Endodermal cell (in vitro differentiated cells): ENCODE data around the gene ZDHHC16. TPM values are rescaled to one million over a fixed set of nuclear protein-coding genes. Genes with fewer than 3 reads are reported as not detected.
"Not testable (repeated sequence)": the region's sequence is repeated elsewhere in the genome, so short reads cannot be mapped to it uniquely, and the experiment has no call there.

ENCODE experiments used
- DNase-seq: peaks from one replicate; pipeline ENCODE4 v3.0.0-alpha.2; 2017
- H3K27ac ChIP-seq: 2 replicates; pipeline ENCODE4 v1.5.1; 2013; ENCODE audit warnings: mild to moderate bottlenecking, low read depth, low read length, moderate library complexity
- H3K27me3 ChIP-seq: 2 replicates; pipeline ENCODE4 v1.6.1; 2013; ENCODE audit warnings: mild to moderate bottlenecking, low read length, moderate library complexity; ENCODE audit not compliant: insufficient read depth, control insufficient read depth, poor library complexity, severe bottlenecking
- H3K36me3 ChIP-seq: 2 replicates; pipeline ENCODE4 v1.7.0; 2013; ENCODE audit warnings: mild to moderate bottlenecking, low read length, moderate library complexity; ENCODE audit not compliant: control insufficient read depth, insufficient read depth
- H3K4me1 ChIP-seq: one replicate; pipeline ENCODE4 v1.7.0; 2013; ENCODE audit warnings: low read length; ENCODE audit not compliant: control insufficient read depth, insufficient read depth
- H3K4me3 ChIP-seq: 2 replicates; pipeline ENCODE4 v1.5.1; 2013; ENCODE audit warnings: mild to moderate bottlenecking, low read length, moderate library complexity
- H3K9ac ChIP-seq: 2 replicates; pipeline ENCODE4 v1.6.1; 2013; ENCODE audit warnings: mild to moderate bottlenecking, low read length, moderate library complexity; ENCODE audit not compliant: poor library complexity, severe bottlenecking; ENCODE audit errors: extremely low read depth
- H3K9me3 ChIP-seq: 2 replicates; pipeline ENCODE4 v1.6.1; 2013; ENCODE audit warnings: mild to moderate bottlenecking, low read length, moderate library complexity; ENCODE audit not compliant: control insufficient read depth
- H3K27ac Mint-ChIP-seq: 2 replicates; pipeline ENCODE4 v1.8.0; 2020; ENCODE audit warnings: mixed read lengths
- H3K27me3 Mint-ChIP-seq: 2 replicates; pipeline ENCODE4 v1.8.0; 2021; ENCODE audit warnings: mild to moderate bottlenecking, mixed read lengths; ENCODE audit not compliant: insufficient read depth
- H3K36me3 Mint-ChIP-seq: 2 replicates; pipeline ENCODE4 v1.8.0; 2020; ENCODE audit warnings: low read depth, mixed read lengths
- H3K4me1 Mint-ChIP-seq: 2 replicates; pipeline ENCODE4 v1.8.0; 2020; ENCODE audit warnings: mixed read lengths
- H3K4me3 Mint-ChIP-seq: 2 replicates; pipeline ENCODE4 v1.8.0; 2020; ENCODE audit warnings: mild to moderate bottlenecking, moderate library complexity, mixed read lengths
- H3K9me3 Mint-ChIP-seq: 2 replicates; pipeline ENCODE4 v1.8.0; 2020; ENCODE audit warnings: mild to moderate bottlenecking, mixed read lengths
- CTCF ChIP-seq: fragments of 200-600 bp; sonication (generic); conservative IDR thresholded peaks from 2 replicates; pipeline ENCODE4 v1.5.0; 2021; ENCODE audit warnings: antibody characterized with exemption, mild to moderate bottlenecking
- WGBS, 2 experiments: methylation state at CpG; one replicate each; pipeline versions ENCODE4 v1.1.5 to v1.1.7; 2013; ENCODE audit warnings: missing lambda C conversion rate in 2 of 2, mixed read lengths in 1 of 2; ENCODE audit not compliant: insufficient coverage in 1 of 2, insufficient read length in 1 of 2; 5-methylcytosine and 5-hydroxymethylcytosine counted together
- total RNA-seq, 2 donors: library from RNA; stranded (reverse); fragmentation: NEBNext Ultra II Directional in 1 of 2; extraction: Animal tissue kit (Norgen Biotek cat#: 25700) in 1 of 2; gene quantifications; 2 replicates in 1 of 2; 3 replicates in 1 of 2; pipeline ENCODE4 v1.2.1, GENCODE V29; 2021

Gene ZDHHC16
- total RNA-seq, 2 donors from 2014 or later: 44.5 to 53.6 TPM

- Histone ChIP-seq H3K4me1 (no peaks in the 10 kb centered on the region), H3K27me3 (no peaks in the 10 kb centered on the region), H3K4me3 (no peak overlapping the region), H3K9ac (no peak overlapping the region), H3K9me3 (no peaks in the 10 kb centered on the region), H3K27ac (no peak overlapping the region), H3K36me3 (no peaks in the 10 kb centered on the region)
- DNase-seq: no peak
- Mint-ChIP-seq H3K9me3 (no peaks in the 10 kb centered on the region), H3K27me3 (no peaks in the 10 kb centered on the region), H3K27ac (no peak overlapping the region), H3K36me3 (no peaks in the 10 kb centered on the region), H3K4me1 (peaks cover 17% of the 10 kb centered on the region), H3K4me3 (no peak overlapping the region)
- WGBS, 2 experiments: 91 to 93% methylated on average over 5 to 6 of the region's 6 CpGs
- no peak for TF ChIP-seq CTCF
These were observed 29.4 kb upstream of the ZDHHC16 start for GRCh38 chr10:97416565-97416964.

GRCh38 chr10:97423757-97424098, 22.2 kb upstream of the ZDHHC16 start:
- Mint-ChIP-seq H3K36me3 (peaks cover 12% of the 10 kb centered on the region), H3K4me1 (peaks cover 14% of the 10 kb centered on the region)
- H3K36me3 ChIP-seq: peaks cover 16% of the 10 kb centered on the region
- H3K27me3 Mint-ChIP-seq, H3K4me3 Mint-ChIP-seq, H3K27me3 ChIP-seq, DNase-seq, H3K4me3 ChIP-seq, H3K9me3 ChIP-seq, H3K27ac Mint-ChIP-seq, H3K9ac ChIP-seq, H3K27ac ChIP-seq, H3K4me1 ChIP-seq, H3K9me3 Mint-ChIP-seq: not testable (repeated sequence)
- 97 to 98% methylated on average over 6 of the region's 8 CpGs for WGBS, 2 experiments

- peak; percentile 75 for TF ChIP-seq CTCF
- Mint-ChIP-seq H3K9me3 (no peaks in the 10 kb centered on the region), H3K27ac (peak within 1 kb of the TSS; percentile 96), H3K4me1 (peaks cover 11% of the 10 kb centered on the region), H3K4me3 (peak within 1 kb of the TSS; percentile 94), H3K27me3 (no peaks in the 10 kb centered on the region), H3K36me3 (peaks cover 34% of the 10 kb centered on the region)
- DNase-seq: peak; percentile 98
- H3K27me3 ChIP-seq: no peaks in the 10 kb centered on the region
- peaks cover 39% of the 10 kb centered on the region for H3K36me3 ChIP-seq
- H3K4me1 ChIP-seq: peaks cover 4% of the 10 kb centered on the region
- H3K27ac ChIP-seq: peak within 1 kb of the TSS; percentile 89
- peak within 1 kb of the TSS; percentile 91 for H3K4me3 ChIP-seq
- 0% methylated on average over 19 to 83 of the region's 90 CpGs for whole genome bisulfite sequencing, 2 experiments
- H3K9me3 ChIP-seq: no peaks in the 10 kb centered on the region
- peak within 1 kb of the TSS; percentile 96 for H3K9ac ChIP-seq
These were observed 19.8 kb upstream of the ZDHHC16 start, which contains the start of gene PGAM1 for GRCh38 chr10:97425964-97426775. Gene PGAM1 (plus strand): TSS chr10:97426191. CDS start chr10:97426308, 117 bp downstream.
